Measurements from ENCODE around the gene TNFSF15. TPM values are rescaled to one million over a fixed set of nuclear protein-coding genes. Genes with fewer than 3 reads are reported as not detected.

Gene TNFSF15
- total and polyA plus RNA-seq, 2 of the 4 experiments (the other 2 are of a cell fraction): 0.03 to 0.18 TPM

- H3K9ac ChIP-seq (ENCODE audit: low read depth, low read length): no peak overlapping the region
- no peak for ATAC-seq (ENCODE audit: low read depth)
- BruUV-seq (replicated peaks): no TSS peak
- no peak overlapping the region for H4K5ac ChIP-seq (ENCODE audit: low read depth, low read length)
- H3K56ac ChIP-seq (ENCODE audit: extremely low read depth, insufficient read depth, low read length): no peak overlapping the region
- no peak overlapping the region for H2BK120ac ChIP-seq (ENCODE audit: low read depth, low read length)
- H3K4ac ChIP-seq (ENCODE audit: low read depth, low read length): no peak overlapping the region
- no peak overlapping the region for H3K4me3 ChIP-seq (ENCODE audit: insufficient read depth, low read depth, low read length)
- H3K27me3 ChIP-seq (ENCODE audit: control insufficient read depth, insufficient read depth, low read length): peaks cover 17% of the 10 kb centered on the region
- H2BK20ac ChIP-seq (ENCODE audit: low read depth, low read length): no peak overlapping the region
- H3K36me3 ChIP-seq (ENCODE audit: control insufficient read depth, insufficient read depth, low read length): no peaks in the 10 kb centered on the region
- H2AK9ac ChIP-seq (replicated peaks; ENCODE audit: low read depth, low read length, poor library complexity): no peak overlapping the region
- intact Hi-C loops (cut with micrococcal nuclease) (no loop called here), dilution Hi-C loops (cut with HindIII; ENCODE audit: low sequenced_read_pairs, unreplicated experiment) (no loop called here), in situ Hi-C loops (cut with MboI; ENCODE audit: low sequenced_read_pairs) (no loop called here)
- no peaks in the 10 kb centered on the region for H3K79me1 ChIP-seq (ENCODE audit: low read depth in 1 of 2, low read length in 2 of 2)
- H4K8ac ChIP-seq (ENCODE audit: low read depth in 2 of 2, low read length in 2 of 2): no peak overlapping the region
- no peak overlapping the region for H2AFZ ChIP-seq (replicated peaks; ENCODE audit: low read length, poor library complexity)
- no peak overlapping the region for H3K4me2 ChIP-seq (ENCODE audit: low read depth, low read length)
- 100% methylated on average over 1 of the region's 5 CpGs; no CpG with 5 or more reads in 1 of the 2 experiments for WGBS, 2 experiments (ENCODE audit: extremely low coverage in 2 of 2, insufficient read length in 1 of 2)
- no peak overlapping the region for H2AK5ac ChIP-seq (ENCODE audit: low read depth, low read length)
- ChIA-PET POLR2A (ENCODE audit: unreplicated experiment) (no interaction called here), CTCF (interaction anchor here (1.3 kb wide), 1 partner anchor 96 kb away, joined by 3 read pairs; no protein-coding TSS in a partner anchor)
- H3K14ac ChIP-seq (replicated peaks; ENCODE audit: low read depth, low read length): no peak overlapping the region
- DNase-seq: no peak
- no peaks in the 10 kb centered on the region for H3K9me1 ChIP-seq (ENCODE audit: insufficient read depth, low read length)
- H3K4me1 ChIP-seq (ENCODE audit: control insufficient read depth, insufficient read depth, low read length): no peaks in the 10 kb centered on the region
- no peak overlapping the region for H2BK15ac ChIP-seq (ENCODE audit: low read depth, low read length)
- no peak overlapping the region for H3K23ac ChIP-seq (ENCODE audit: low read depth, low read length)
- no peak overlapping the region for H3K18ac ChIP-seq (ENCODE audit: low read depth, low read length)
- TF ChIP-seq CEBPB (IDR thresholded peaks at IDR 0.05; ENCODE audit: low read depth, low read length): no peak
- no peak for TF ChIP-seq MAFK (IDR thresholded peaks at IDR 0.05; ENCODE audit: low read depth, low read length)
- no peak for TF ChIP-seq RCOR1 (IDR thresholded peaks at IDR 0.05; ENCODE audit: insufficient replicate concordance, low read length)
- no peak for TF ChIP-seq BHLHE40 (IDR thresholded peaks at IDR 0.05; ENCODE audit: low read depth, low read length)
- TF ChIP-seq ELK1 (IDR thresholded peaks at IDR 0.05; ENCODE audit: borderline replicate concordance, low read depth, low read length): no peak
- TF ChIP-seq RAD21 (IDR thresholded peaks at IDR 0.05; ENCODE audit: low read length): no peak
- TF ChIP-seq USF2 (IDR thresholded peaks at IDR 0.05; ENCODE audit: low read depth, low read length): no peak
- no peak for TF ChIP-seq NFE2L2 (IDR thresholded peaks at IDR 0.05; ENCODE audit: low read depth, low read length)
- TF ChIP-seq POLR2A (IDR thresholded peaks at IDR 0.05; ENCODE audit: low read depth, low read length): no peak
- no peak for TF ChIP-seq MAZ (IDR thresholded peaks at IDR 0.05; ENCODE audit: borderline replicate concordance, low read depth, low read length)
- no peak for TF ChIP-seq FOS (IDR thresholded peaks at IDR 0.05; ENCODE audit: low read depth, low read length)
- no peak for TF ChIP-seq CHD1 (IDR thresholded peaks at IDR 0.05; ENCODE audit: low read depth, low read length)
- no peak for TF ChIP-seq MXI1 (IDR thresholded peaks at IDR 0.05; ENCODE audit: borderline replicate concordance, low read depth, low read length)
- TF ChIP-seq SMC3 (IDR thresholded peaks at IDR 0.05; ENCODE audit: low read depth, low read length): no peak
- no peak for TF ChIP-seq RFX5 (IDR thresholded peaks at IDR 0.05; ENCODE audit: low read depth, low read length)
- no peak for TF ChIP-seq CTCF (conservative IDR thresholded peaks at IDR 0.05; ENCODE audit: low read depth, low read length)
- no peak overlapping the region for H2BK5ac ChIP-seq (ENCODE audit: low read depth, low read length, poor library complexity, severe bottlenecking)
- no peaks in the 10 kb centered on the region for H4K20me1 ChIP-seq (ENCODE audit: insufficient read depth, low read length)
- H3K9me3 ChIP-seq (ENCODE audit: control insufficient read depth, insufficient read depth, low read length): peaks cover 3% of the 10 kb centered on the region; the same call in 1 of the 2 replicates
- H4K91ac ChIP-seq (ENCODE audit: insufficient read depth, low read depth, low read length): no peak overlapping the region
- no peak overlapping the region for H3K27ac ChIP-seq (ENCODE audit: insufficient read depth, low read length)
Measured at GRCh38 chr9:114811966-114812636, 6.3 kb upstream of the TNFSF15 start.

All from IMR-90 (cell line).